ENCODE measurements around the gene HPCA.

Gene HPCA

GRCh38 chr1:32884726-32885125 is 1.6 kb upstream of the HPCA start:
- no peaks in the 10 kb centered on the region for H3K4me1 ChIP-seq (ENCODE audit: control insufficient read depth, insufficient read depth, low read length)
- H3K9me3 ChIP-seq (ENCODE audit: control insufficient read depth, low read length) = no peaks in the 10 kb centered on the region
- no peak overlapping the region for H3K9ac ChIP-seq (ENCODE audit: low read length)
- no peak for DNase-seq (ENCODE audit: low read depth)
- H3K27me3 ChIP-seq (replicated peaks; ENCODE audit: control insufficient read depth, insufficient read depth, low read length) = peaks cover 54% of the 10 kb centered on the region
- no peak overlapping the region for H3K4me3 ChIP-seq (ENCODE audit: low read length)
- H3K36me3 ChIP-seq (ENCODE audit: control insufficient read depth, insufficient read depth, low read length, severe bottlenecking) = no peaks in the 10 kb centered on the region

- Histone ChIP-seq H3K27me3 (replicated peaks; ENCODE audit: control insufficient read depth, insufficient read depth, low read length) (peaks cover 54% of the 10 kb centered on the region), H3K9me3 (ENCODE audit: control insufficient read depth, low read length) (no peaks in the 10 kb centered on the region), H3K36me3 (ENCODE audit: control insufficient read depth, insufficient read depth, low read length, severe bottlenecking) (no peaks in the 10 kb centered on the region), H3K4me3 (ENCODE audit: low read length) (no peak overlapping the region), H3K9ac (ENCODE audit: low read length) (no peak overlapping the region), H3K4me1 (ENCODE audit: control insufficient read depth, insufficient read depth, low read length) (no peaks in the 10 kb centered on the region)
- no peak for DNase-seq (ENCODE audit: low read depth)
These were observed 651 bp upstream of the HPCA start for GRCh38 chr1:32885676-32886003.

DNA sequence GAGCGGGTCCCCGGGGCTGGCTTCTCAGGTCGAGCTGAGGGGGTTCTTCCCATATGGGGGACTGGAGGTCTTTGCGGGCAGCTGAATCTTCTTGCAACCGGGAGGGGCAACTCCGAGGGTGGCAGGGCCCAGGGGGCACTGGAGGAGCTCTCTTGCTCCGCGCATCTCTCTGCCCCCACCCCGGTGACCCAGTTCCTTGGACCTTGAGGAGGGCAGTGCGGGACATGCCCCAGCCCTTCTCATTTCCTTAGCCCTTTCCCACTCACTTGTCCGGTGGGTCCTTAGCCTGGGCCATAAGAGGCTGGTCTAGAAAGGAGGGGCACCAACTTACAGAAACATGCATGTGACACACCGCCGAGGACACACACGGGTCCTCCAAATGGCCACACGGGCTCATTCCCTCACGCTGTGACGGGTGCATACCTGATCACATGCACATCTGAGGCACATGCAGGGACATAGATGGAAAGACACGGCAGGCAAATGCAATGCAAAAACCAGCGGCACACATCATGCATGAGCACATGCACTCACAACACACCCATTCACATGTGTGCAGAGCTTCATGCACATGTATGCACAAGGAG is 630 bp downstream of the HPCA start:
- DNase-seq (ENCODE audit: low read depth) = no peak
- Histone ChIP-seq H3K4me3 (ENCODE audit: low read length) (no peak overlapping the region), H3K36me3 (ENCODE audit: control insufficient read depth, insufficient read depth, low read length, severe bottlenecking) (no peaks in the 10 kb centered on the region), H3K27me3 (replicated peaks; ENCODE audit: control insufficient read depth, insufficient read depth, low read length) (peaks cover 58% of the 10 kb centered on the region), H3K4me1 (ENCODE audit: control insufficient read depth, insufficient read depth, low read length) (no peaks in the 10 kb centered on the region), H3K9me3 (ENCODE audit: control insufficient read depth, low read length) (no peaks in the 10 kb centered on the region), H3K9ac (ENCODE audit: low read length) (no peak overlapping the region)

DNA sequence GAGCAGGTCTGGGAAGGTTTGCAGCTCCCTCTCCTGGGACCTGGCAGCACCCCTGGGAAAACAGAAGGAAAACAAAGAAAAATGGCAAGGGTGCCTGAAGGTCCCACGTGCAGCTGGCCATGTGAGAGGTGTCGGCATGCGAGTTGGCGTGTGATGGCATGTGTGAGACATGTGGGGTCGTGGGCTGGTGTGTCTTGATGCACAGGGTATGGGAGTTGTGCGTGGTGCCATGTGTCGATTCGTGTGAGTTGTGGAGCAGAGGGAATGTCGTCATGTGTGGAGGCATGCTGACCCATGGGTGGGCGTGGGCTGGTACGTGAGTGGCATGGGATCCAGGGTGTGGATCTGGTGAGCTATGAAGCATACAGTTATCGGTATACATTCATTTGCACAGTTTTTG is 1.3 kb downstream of the HPCA start:
- Histone ChIP-seq H3K4me3 (ENCODE audit: low read length) (no peak overlapping the region), H3K9ac (ENCODE audit: low read length) (no peak overlapping the region), H3K36me3 (ENCODE audit: control insufficient read depth, insufficient read depth, low read length, severe bottlenecking) (no peaks in the 10 kb centered on the region), H3K27me3 (replicated peaks; ENCODE audit: control insufficient read depth, insufficient read depth, low read length) (peaks cover 62% of the 10 kb centered on the region), H3K4me1 (ENCODE audit: control insufficient read depth, insufficient read depth, low read length) (no peaks in the 10 kb centered on the region), H3K9me3 (ENCODE audit: control insufficient read depth, low read length) (no peaks in the 10 kb centered on the region)
- DNase-seq (ENCODE audit: low read depth) = no peak

- peaks cover 63% of the 10 kb centered on the region for H3K27me3 ChIP-seq (replicated peaks; ENCODE audit: control insufficient read depth, insufficient read depth, low read length)
These were observed 1.8 kb downstream of the HPCA start for GRCh38 chr1:32888134-32888533.

DNA sequence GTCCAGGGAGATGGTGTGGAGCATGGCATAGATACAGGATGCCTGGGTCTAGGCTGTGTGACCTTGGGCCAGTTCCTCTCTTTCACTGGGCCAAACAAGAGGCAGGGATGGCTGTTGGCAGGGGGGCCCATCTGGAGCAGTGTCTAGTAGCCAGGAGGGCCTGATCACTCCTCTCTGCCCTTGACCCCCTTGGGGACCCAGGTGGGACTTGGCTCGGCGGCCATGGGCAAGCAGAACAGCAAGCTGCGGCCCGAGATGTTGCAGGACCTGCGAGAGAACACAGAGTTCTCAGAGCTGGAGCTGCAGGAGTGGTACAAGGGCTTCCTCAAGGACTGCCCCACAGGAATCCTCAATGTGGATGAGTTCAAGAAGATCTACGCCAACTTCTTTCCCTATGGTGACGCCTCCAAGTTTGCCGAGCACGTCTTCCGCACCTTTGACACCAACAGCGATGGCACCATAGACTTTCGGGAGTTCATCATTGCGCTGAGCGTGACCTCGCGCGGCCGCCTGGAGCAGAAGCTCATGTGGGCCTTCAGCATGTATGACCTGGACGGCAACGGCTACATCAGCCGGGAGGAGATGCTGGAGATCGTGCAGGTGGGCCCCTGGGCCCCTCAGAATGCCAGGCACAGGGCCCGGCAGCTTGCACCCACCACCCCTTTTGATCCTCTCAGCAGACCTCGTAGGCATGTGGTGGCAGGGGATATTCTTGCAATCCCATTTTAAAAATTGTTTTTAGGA is 2.6 kb downstream of the HPCA start:
- no peaks in the 10 kb centered on the region for H3K4me1 ChIP-seq (ENCODE audit: control insufficient read depth, insufficient read depth, low read length)
- H3K9me3 ChIP-seq (ENCODE audit: control insufficient read depth, low read length) = no peaks in the 10 kb centered on the region
- no peak for DNase-seq (ENCODE audit: low read depth)
- H3K27me3 ChIP-seq (replicated peaks; ENCODE audit: control insufficient read depth, insufficient read depth, low read length) = peaks cover 56% of the 10 kb centered on the region
- H3K36me3 ChIP-seq (ENCODE audit: control insufficient read depth, insufficient read depth, low read length, severe bottlenecking) = no peaks in the 10 kb centered on the region
- H3K4me3 ChIP-seq (ENCODE audit: low read length) = no peak overlapping the region
- H3K9ac ChIP-seq (ENCODE audit: low read length) = no peak overlapping the region

More at GRCh38 chr1:32888134-32888533, 1.8 kb downstream of the HPCA start:
- H3K4me3 ChIP-seq (ENCODE audit: low read length) = no peak overlapping the region
- H3K9me3 ChIP-seq (ENCODE audit: control insufficient read depth, low read length) = no peaks in the 10 kb centered on the region
- no peak for DNase-seq (ENCODE audit: low read depth)
- H3K36me3 ChIP-seq (ENCODE audit: control insufficient read depth, insufficient read depth, low read length, severe bottlenecking) = no peaks in the 10 kb centered on the region
- no peaks in the 10 kb centered on the region for H3K4me1 ChIP-seq (ENCODE audit: control insufficient read depth, insufficient read depth, low read length)
- no peak overlapping the region for H3K9ac ChIP-seq (ENCODE audit: low read length)

DNA sequence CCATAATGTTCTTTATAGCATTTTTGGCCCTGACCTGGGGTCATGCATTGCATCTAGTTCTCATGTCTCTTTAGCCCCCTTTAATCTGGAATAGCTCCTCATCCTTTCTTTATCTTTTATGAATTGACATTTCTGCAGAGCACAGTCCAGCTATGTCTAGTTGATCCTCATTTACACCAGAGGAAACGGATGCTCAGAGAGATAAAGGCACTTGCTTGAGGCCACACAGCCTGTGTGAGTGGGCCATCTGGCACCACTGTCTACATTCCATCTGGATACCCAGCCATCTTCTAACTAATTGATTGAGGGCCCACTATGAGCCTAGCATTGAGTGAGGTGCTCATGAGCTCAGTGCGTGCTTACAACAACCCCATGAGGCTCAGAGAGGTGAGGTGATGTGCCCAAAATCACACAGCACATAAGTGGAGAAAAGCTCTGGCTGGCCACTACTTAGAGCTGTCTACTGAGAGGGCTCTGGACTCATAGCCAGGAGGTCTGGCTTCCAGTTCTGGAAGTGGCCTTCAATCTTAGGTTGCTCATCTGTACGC is 3.5 kb downstream of the HPCA start:
- Histone ChIP-seq H3K4me1 (ENCODE audit: control insufficient read depth, insufficient read depth, low read length) (no peaks in the 10 kb centered on the region), H3K36me3 (ENCODE audit: control insufficient read depth, insufficient read depth, low read length, severe bottlenecking) (no peaks in the 10 kb centered on the region), H3K27me3 (replicated peaks; ENCODE audit: control insufficient read depth, insufficient read depth, low read length) (peaks cover 48% of the 10 kb centered on the region), H3K9ac (ENCODE audit: low read length) (no peak overlapping the region), H3K9me3 (ENCODE audit: control insufficient read depth, low read length) (no peaks in the 10 kb centered on the region), H3K4me3 (ENCODE audit: low read length) (no peak overlapping the region)
- no peak for DNase-seq (ENCODE audit: low read depth)

DNA sequence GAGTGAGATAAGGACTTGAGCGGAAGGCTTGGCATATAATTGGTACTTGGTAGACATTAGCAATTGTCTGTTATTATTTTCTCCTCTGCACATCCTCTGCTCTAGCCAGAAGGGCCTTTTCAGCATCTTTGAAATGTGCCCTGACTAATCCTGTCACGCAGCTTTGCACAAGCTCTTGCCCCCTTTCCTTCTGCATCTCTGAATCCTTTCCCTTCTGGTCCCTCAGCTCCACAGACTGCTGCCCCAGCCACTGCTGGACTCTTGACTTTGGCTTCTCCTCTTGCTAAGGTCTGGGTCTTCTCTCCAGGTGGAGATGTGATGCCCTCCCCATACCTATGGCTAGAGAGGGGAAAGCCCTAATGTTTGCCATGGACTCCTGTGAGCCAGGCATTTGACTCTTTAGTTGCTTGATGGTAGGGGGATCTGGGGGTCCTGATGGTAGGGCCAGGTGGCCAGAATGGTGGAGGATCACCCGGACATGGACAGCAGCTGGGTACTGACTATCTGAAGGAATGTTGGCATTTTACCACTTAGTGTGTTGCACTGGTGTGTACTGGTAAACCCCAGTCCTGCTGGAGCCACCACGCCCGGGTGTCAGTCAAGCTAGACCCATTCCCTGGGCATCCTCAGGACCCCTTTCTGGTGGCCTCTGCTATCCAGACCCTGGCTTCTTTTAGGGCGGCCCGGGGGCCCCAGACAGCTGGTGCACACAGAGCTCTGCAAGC is 4.4 kb downstream of the HPCA start:
- H3K36me3 ChIP-seq (ENCODE audit: control insufficient read depth, insufficient read depth, low read length, severe bottlenecking) = no peaks in the 10 kb centered on the region
- H3K9me3 ChIP-seq (ENCODE audit: control insufficient read depth, low read length) = no peaks in the 10 kb centered on the region
- H3K9ac ChIP-seq (ENCODE audit: low read length) = no peak overlapping the region
- DNase-seq (ENCODE audit: low read depth) = no peak
- no peak overlapping the region for H3K4me3 ChIP-seq (ENCODE audit: low read length)
- H3K4me1 ChIP-seq (ENCODE audit: control insufficient read depth, insufficient read depth, low read length) = no peaks in the 10 kb centered on the region
- H3K27me3 ChIP-seq (replicated peaks; ENCODE audit: control insufficient read depth, insufficient read depth, low read length) = peaks cover 39% of the 10 kb centered on the region

DNA sequence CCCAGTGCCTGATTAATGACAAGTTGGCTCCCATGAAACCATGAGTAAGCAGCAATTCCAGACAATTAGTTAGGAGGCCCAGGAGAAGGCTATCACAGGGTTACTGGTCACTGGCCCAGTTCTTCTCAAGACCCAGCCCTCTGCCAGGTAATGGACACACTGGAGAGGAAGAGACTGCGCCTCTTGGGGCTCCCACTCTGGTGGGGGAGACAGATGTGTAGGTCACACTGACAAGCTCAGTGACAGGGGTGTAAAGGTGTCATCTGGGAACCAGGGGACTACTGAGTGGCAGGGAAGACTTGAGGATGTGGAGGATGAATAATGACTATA is 4.9 kb downstream of the HPCA start:
- Histone ChIP-seq H3K9me3 (ENCODE audit: control insufficient read depth, low read length) (no peaks in the 10 kb centered on the region), H3K27me3 (replicated peaks; ENCODE audit: control insufficient read depth, insufficient read depth, low read length) (peaks cover 36% of the 10 kb centered on the region), H3K36me3 (ENCODE audit: control insufficient read depth, insufficient read depth, low read length, severe bottlenecking) (no peaks in the 10 kb centered on the region), H3K9ac (ENCODE audit: low read length) (no peak overlapping the region), H3K4me3 (ENCODE audit: low read length) (no peak overlapping the region), H3K4me1 (ENCODE audit: control insufficient read depth, insufficient read depth, low read length) (no peaks in the 10 kb centered on the region)
- no peak for DNase-seq (ENCODE audit: low read depth)

DNA sequence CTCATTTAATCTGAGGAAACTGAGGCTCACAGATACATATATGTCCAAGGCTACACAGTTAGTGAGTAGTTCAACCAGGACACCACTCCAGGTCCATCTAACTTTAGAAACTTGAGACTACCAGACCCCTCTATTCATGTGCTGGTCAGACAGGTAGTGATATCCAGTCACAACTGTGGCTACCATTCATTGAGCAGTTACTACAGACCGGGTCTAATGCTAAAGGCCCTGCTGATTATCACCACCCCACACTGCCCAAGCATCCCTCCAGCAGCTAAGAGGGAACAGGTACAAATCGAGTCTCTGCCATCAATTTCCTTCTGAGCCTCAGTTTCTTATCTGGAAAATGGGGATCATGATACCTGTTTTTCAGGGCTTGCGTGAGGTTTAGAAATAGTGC is 5.3 kb downstream of the HPCA start:
- no peaks in the 10 kb centered on the region for H3K9me3 ChIP-seq (ENCODE audit: control insufficient read depth, low read length)
- no peaks in the 10 kb centered on the region for H3K4me1 ChIP-seq (ENCODE audit: control insufficient read depth, insufficient read depth, low read length)
- no peak overlapping the region for H3K9ac ChIP-seq (ENCODE audit: low read length)
- H3K4me3 ChIP-seq (ENCODE audit: low read length) = no peak overlapping the region
- H3K36me3 ChIP-seq (ENCODE audit: control insufficient read depth, insufficient read depth, low read length, severe bottlenecking) = no peaks in the 10 kb centered on the region
- peaks cover 36% of the 10 kb centered on the region for H3K27me3 ChIP-seq (replicated peaks; ENCODE audit: control insufficient read depth, insufficient read depth, low read length)
- no peak for DNase-seq (ENCODE audit: low read depth)

DNA sequence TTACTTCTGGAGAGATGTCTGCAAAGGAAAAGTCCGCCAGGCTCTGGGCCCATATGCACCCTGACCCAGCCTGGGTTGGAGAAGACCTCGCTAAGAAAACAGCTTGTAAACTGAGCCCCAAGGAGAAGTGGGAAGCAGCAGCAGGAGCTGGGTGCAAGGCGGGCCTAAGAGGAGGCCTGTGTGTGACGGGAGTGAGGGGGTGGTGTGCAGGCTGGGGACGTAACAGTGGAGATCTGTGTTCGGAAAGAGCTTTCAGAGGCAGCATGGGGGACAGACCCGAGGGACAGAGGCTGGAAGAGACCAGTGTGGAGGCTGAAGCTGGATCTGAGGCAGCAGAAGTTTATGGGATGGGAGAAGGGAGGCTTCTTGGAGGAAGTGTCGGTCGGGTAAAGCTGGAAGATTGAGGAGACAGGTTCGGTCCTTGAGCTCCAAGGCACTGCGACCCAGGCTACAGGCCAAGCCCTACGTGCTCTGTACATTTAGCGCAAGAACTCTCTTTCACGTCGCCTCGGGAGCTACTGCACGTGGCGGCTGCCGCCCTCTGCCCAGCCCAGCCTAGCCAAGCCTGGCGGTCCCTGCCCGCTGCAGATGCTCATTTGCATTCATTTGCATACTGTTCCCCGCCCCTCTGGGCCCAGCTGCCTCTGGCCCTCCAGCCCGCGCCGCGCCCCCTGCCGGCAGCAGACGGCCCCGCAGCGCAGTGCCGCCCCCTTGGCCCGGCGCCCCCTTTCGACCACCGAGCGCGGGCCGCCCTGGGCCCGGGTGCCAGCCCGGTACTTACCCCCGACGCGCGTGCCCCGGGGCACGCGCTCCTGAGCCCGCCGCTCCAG is 6.3 kb downstream of the HPCA start:
- Histone ChIP-seq H3K9ac (ENCODE audit: low read length) (no peak overlapping the region), H3K9me3 (ENCODE audit: control insufficient read depth, low read length) (no peaks in the 10 kb centered on the region), H3K4me1 (ENCODE audit: control insufficient read depth, insufficient read depth, low read length) (no peaks in the 10 kb centered on the region), H3K36me3 (ENCODE audit: control insufficient read depth, insufficient read depth, low read length, severe bottlenecking) (no peaks in the 10 kb centered on the region), H3K4me3 (ENCODE audit: low read length) (peak overlapping the region; percentile 63), H3K27me3 (replicated peaks; ENCODE audit: control insufficient read depth, insufficient read depth, low read length) (peaks cover 27% of the 10 kb centered on the region)
- peak; percentile 52 for DNase-seq (ENCODE audit: low read depth)
